Measurements from ENCODE around the gene PTPRG. TPM values are rescaled to one million over a fixed set of nuclear protein-coding genes. Genes with fewer than 3 reads are reported as not detected.

The PTPRG gene
- polyA plus RNA-seq, 1 donor (not counting 4 experiments of a cell fraction or from before 2014, with no cell fraction given), result 12.1 TPM

DNA sequence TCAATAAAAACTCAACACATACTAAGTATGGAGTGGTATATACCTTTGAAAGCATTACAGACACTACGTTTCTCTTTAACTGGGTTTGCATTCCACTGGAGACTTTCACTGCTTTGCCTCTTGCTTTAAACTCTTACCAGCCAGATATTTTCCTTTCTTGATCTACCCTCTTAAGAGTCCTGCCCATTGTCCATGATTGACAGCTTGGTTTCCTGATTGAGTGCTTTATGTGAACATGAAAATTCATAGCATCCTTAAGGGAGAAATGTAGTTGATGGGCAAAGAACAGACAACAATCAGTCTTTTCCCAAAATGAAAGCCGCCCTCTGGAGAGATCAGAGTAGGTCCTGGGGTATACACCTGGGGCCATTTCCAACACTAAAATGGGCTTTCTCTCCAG lies 78.6 kb downstream of the PTPRG start:
- H3K4me2 ChIP-seq (ENCODE audit: control insufficient read depth, extremely low read depth, insufficient read depth, low read depth, low read length), result no peak overlapping the region
- dilution Hi-C loops (cut with MboI; ENCODE audit: extremely low pct_ligation_motif_present, low sequenced_read_pairs), result no loop called here
- no peaks in the 10 kb centered on the region for H4K20me1 ChIP-seq (ENCODE audit: control insufficient read depth, extremely low read depth, insufficient read depth, low read length)
- H3K4me3 ChIP-seq (ENCODE audit: control insufficient read depth in 2 of 3, extremely low read depth in 1 of 3, insufficient read depth in 2 of 3, low read depth in 1 of 3, low read length in 3 of 3), result no peak overlapping the region
- H3K9me1 ChIP-seq (ENCODE audit: control insufficient read depth, extremely low read depth, insufficient read depth, low read length), result no peaks in the 10 kb centered on the region
- H2AFZ ChIP-seq (ENCODE audit: control insufficient read depth, low read length), result no peak overlapping the region
- TF ChIP-seq CTCF (optimal IDR thresholded peaks at IDR 0.05 in 1 of 3, IDR thresholded peaks at IDR 0.05 in 1 of 3, conservative IDR thresholded peaks at IDR 0.05 in 1 of 3; ENCODE audit: extremely low read depth in 1 of 3, insufficient read depth in 2 of 3, low read length in 3 of 3), result no peak
- TF ChIP-seq EZH2 (IDR thresholded peaks at IDR 0.05; ENCODE audit: low read length), result no peak
- no peaks in the 10 kb centered on the region for H3K4me1 ChIP-seq (ENCODE audit: control insufficient read depth, extremely low read depth, insufficient read depth, low read length)
- no peaks in the 10 kb centered on the region for H3K27me3 ChIP-seq (ENCODE audit: control insufficient read depth, extremely low read depth, insufficient read depth, low read length)
- no peaks in the 10 kb centered on the region for H3K36me3 ChIP-seq (ENCODE audit: control insufficient read depth in 2 of 2, extremely low read depth in 1 of 2, insufficient read depth in 2 of 2, low read length in 2 of 2)
- H3K9ac ChIP-seq (ENCODE audit: control insufficient read depth, extremely low read depth, insufficient read depth, low read length), result no peak overlapping the region
- no peaks in the 10 kb centered on the region for H3K9me3 ChIP-seq (ENCODE audit: control insufficient read depth, low read depth, low read length)
- no peak for FAIRE-seq
- H3K27ac ChIP-seq (ENCODE audit: control insufficient read depth, insufficient read depth, low read length), result no peak overlapping the region
- no peak for DNase-seq (ENCODE audit: low read depth, low spot score)
- H3K79me2 ChIP-seq (ENCODE audit: control insufficient read depth, insufficient read depth, low read length), result peaks cover 30% of the 10 kb centered on the region

DNA sequence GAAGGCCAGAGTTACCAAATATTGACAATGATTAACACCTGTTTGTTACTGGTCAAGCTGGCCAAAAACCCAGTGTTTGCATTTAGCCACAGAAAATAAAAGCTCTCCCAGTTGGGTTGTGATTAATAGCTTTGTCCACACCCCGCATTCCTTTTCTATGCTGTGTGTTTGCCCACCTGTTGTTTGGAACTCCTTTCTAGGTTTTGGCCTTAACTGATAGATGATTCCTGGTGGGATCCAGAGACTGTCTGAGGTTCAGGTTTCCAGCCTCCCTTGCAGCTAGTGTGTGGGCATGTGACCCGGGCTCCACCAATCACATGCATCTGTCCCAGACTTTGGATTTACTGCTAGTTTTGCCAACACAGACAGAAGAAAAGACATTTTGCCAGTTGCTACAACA lies 83.8 kb downstream of the PTPRG start:
- H3K9me3 ChIP-seq (ENCODE audit: control insufficient read depth, low read depth, low read length), result no peaks in the 10 kb centered on the region
- H3K36me3 ChIP-seq (ENCODE audit: control insufficient read depth in 2 of 2, extremely low read depth in 1 of 2, insufficient read depth in 2 of 2, low read length in 2 of 2), result no peaks in the 10 kb centered on the region
- no peak overlapping the region for H2AFZ ChIP-seq (ENCODE audit: control insufficient read depth, low read length)
- H3K4me3 ChIP-seq (ENCODE audit: control insufficient read depth in 2 of 3, extremely low read depth in 1 of 3, insufficient read depth in 2 of 3, low read depth in 1 of 3, low read length in 3 of 3), result no peak overlapping the region
- no peaks in the 10 kb centered on the region for H3K9me1 ChIP-seq (ENCODE audit: control insufficient read depth, extremely low read depth, insufficient read depth, low read length)
- H3K27me3 ChIP-seq (ENCODE audit: control insufficient read depth, extremely low read depth, insufficient read depth, low read length), result no peaks in the 10 kb centered on the region
- dilution Hi-C loops (cut with MboI; ENCODE audit: extremely low pct_ligation_motif_present, low sequenced_read_pairs), result no loop called here
- no peak overlapping the region for H3K9ac ChIP-seq (ENCODE audit: control insufficient read depth, extremely low read depth, insufficient read depth, low read length)
- DNase-seq (ENCODE audit: low read depth, low spot score), result no peak
- TF ChIP-seq EZH2 (IDR thresholded peaks at IDR 0.05; ENCODE audit: low read length), result no peak
- no peak for TF ChIP-seq CTCF (optimal IDR thresholded peaks at IDR 0.05 in 1 of 3, IDR thresholded peaks at IDR 0.05 in 1 of 3, conservative IDR thresholded peaks at IDR 0.05 in 1 of 3; ENCODE audit: extremely low read depth in 1 of 3, insufficient read depth in 2 of 3, low read length in 3 of 3)
- no peak for FAIRE-seq
- H3K4me1 ChIP-seq (ENCODE audit: control insufficient read depth, extremely low read depth, insufficient read depth, low read length), result no peaks in the 10 kb centered on the region
- H4K20me1 ChIP-seq (ENCODE audit: control insufficient read depth, extremely low read depth, insufficient read depth, low read length), result no peaks in the 10 kb centered on the region
- no peak overlapping the region for H3K4me2 ChIP-seq (ENCODE audit: control insufficient read depth, extremely low read depth, insufficient read depth, low read depth, low read length)
- no peak overlapping the region for H3K27ac ChIP-seq (ENCODE audit: control insufficient read depth, insufficient read depth, low read length)
- H3K79me2 ChIP-seq (ENCODE audit: control insufficient read depth, insufficient read depth, low read length), result peaks cover 22% of the 10 kb centered on the region

All from keratinocyte (primary cell).